Upper lobe of left lung (tissue), 4 donors: ENCODE measurements around the gene CCDC51.

Source experiments
- CTCF ChIP-seq, 6 experiments: fragments of 450-650 bp in 4 of 6; fragments of 200-600 bp in 2 of 6; sonication (generic) in 2 of 6; IDR thresholded peaks; one replicate each; pipeline ENCODE4 v1.5.1; 2016 to 2019; ENCODE audit warnings: antibody characterized with exemption in 6 of 6
- POLR2A ChIP-seq, 4 donors: fragments of 450-650 bp; IDR thresholded peaks; one replicate each; pipeline ENCODE4 v1.5.1; 2016 to 2017; ENCODE audit warnings: antibody characterized with exemption in 4 of 4, mild to moderate bottlenecking in 2 of 4
- POLR2AphosphoS5 ChIP-seq, 2 donors: sonication (generic); formaldehyde crosslinking; IDR thresholded peaks; one replicate each; pipeline ENCODE4 v1.5.1; 2017; ENCODE audit warnings: antibody characterized with exemption in 2 of 2

- TF ChIP-seq CTCF (IDR thresholded peaks at IDR 0.05) (no peak), POLR2A (IDR thresholded peaks at IDR 0.05) (no peak), POLR2AphosphoS5 (IDR thresholded peaks at IDR 0.05) (no peak)
These were observed 11.4 kb upstream of the CCDC51 start for GRCh38 chr3:48451270-48451669.
